ENCODE data around the gene CTU2. TPM values are rescaled to one million over a fixed set of nuclear protein-coding genes. Genes with fewer than 3 reads are reported as not detected.

CTU2 gene
- total and polyA plus RNA-seq, 5 donors: 11.1 to 16.3 (median 12.0) TPM

DNA sequence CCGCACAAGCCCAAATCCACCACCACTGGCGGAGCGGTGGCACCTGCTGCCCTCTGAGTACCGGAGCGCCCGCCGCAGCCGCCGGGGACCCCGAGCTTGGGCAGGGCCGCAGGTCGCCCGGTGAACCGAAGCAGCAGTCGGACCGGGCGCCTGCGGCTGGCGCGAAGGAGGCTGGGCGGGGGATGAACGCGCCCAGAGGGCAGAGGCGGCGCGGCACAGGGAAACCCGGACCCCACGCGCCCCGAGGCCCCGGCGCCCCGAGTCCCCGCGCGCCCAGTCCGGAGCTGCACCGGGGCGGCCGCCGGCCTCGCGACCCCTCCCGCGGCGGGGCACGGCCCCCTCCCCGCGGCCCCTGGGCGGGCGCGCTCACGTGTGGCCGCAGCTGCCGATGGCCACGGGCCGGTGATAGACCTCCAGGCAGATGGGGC is 488 bp upstream of the CTU2 start:
- ATAC-seq (no peak), DNase-seq (no peak)
- H3K27ac ChIP-seq (ENCODE audit: low read length): peak overlapping the region; percentile 57
- WGBS: under 1% methylated on average over 57 of the region's 57 CpGs
- no peaks in the 10 kb centered on the region for H3K27me3 ChIP-seq (ENCODE audit: control insufficient read depth, insufficient read depth)
- intact Hi-C loops (cut with DNase I): no loop called here
- H3K4me3 ChIP-seq (ENCODE audit: low read length): peak overlapping the region; percentile 75
- peaks cover 9% of the 10 kb centered on the region for H3K4me1 ChIP-seq (ENCODE audit: control insufficient read depth, insufficient read depth, low read length)
- H3K9me3 ChIP-seq (ENCODE audit: control insufficient read depth, low read length): no peaks in the 10 kb centered on the region

DNA sequence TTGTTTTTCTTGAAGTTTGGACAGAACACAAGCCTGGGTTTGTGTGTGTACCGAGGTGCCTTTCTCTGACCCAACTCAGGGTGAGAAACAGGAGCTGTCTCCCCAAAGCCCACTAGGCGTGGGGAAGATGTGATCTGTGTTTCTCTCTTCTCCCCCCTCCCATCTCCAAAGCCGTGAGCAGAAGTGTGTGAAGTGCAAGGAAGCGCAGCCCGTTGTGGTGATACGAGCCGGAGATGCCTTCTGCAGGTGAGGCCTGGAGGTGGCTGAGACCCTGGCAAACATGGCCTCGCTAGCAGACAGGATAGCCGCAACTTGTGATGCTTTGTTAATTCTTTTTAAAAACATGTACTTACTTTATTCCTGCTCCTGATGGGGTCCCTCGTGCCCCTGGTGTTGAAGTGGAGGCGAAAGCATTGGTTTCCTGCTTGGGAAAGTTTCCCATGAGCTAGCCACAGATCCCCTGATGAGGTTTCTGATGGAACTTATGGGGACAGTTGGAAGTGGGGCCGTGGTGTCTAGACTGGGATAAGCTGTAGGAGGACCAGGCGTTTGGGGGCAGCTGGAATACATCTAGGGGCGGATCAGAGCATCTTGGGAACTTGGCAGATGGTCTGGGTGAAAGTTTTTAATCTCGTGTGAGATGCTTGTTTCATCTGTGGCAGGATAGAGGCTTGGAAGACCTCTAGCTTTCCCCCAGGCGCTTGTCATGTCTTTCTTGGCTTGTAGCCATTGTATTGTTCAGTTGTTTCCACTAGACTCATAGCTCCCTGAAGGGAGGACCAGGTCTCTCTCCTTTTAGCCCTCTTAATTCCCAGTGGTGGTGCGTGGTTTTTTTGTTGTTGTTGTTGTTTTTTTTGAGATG is 893 bp downstream of the CTU2 start:
- peak overlapping the region; percentile 75 for H3K4me3 ChIP-seq (ENCODE audit: low read length)
- no peak for DNase-seq
- intact Hi-C loops (cut with DNase I): no loop called here
- 30% methylated on average over 17 of the region's 17 CpGs for WGBS
- ATAC-seq: no peak
- H3K27me3 ChIP-seq (ENCODE audit: control insufficient read depth, insufficient read depth): no peaks in the 10 kb centered on the region
- peaks cover 9% of the 10 kb centered on the region for H3K4me1 ChIP-seq (ENCODE audit: control insufficient read depth, insufficient read depth, low read length)
- H3K9me3 ChIP-seq (ENCODE audit: control insufficient read depth, low read length): no peaks in the 10 kb centered on the region
- no peak overlapping the region for H3K27ac ChIP-seq (ENCODE audit: low read length)

DNA sequence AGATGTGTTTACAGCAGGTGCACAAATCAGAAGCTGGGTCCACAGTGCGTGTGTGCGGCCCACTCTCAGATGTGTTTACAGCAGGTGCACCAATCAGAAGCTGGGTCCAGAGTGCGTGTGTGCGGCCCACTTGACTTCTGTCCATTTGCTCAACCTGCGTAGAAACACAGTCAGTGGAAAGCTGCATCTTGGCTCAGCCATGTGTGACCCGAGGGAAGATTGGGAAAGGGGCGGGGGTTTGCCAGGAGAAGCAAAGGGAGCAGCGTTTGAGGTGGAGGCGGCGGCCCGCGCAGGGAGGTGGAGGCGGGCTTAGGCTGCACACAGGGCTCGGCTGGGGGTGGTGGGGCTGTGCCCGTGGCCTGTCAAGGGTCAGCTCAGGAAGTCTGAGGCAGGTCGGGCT is 4.3 kb downstream of the CTU2 start:
- Histone ChIP-seq H3K27ac (ENCODE audit: low read length) (no peak overlapping the region), H3K4me3 (ENCODE audit: low read length) (no peak overlapping the region), H3K4me1 (ENCODE audit: control insufficient read depth, insufficient read depth, low read length) (peaks cover 4% of the 10 kb centered on the region), H3K27me3 (ENCODE audit: control insufficient read depth, insufficient read depth) (no peaks in the 10 kb centered on the region), H3K9me3 (ENCODE audit: control insufficient read depth, low read length) (no peaks in the 10 kb centered on the region)
- intact Hi-C loops (cut with DNase I): no loop called here
- WGBS: 72% methylated on average over 16 of the region's 16 CpGs
- ATAC-seq: no peak
- DNase-seq: no peak

DNA sequence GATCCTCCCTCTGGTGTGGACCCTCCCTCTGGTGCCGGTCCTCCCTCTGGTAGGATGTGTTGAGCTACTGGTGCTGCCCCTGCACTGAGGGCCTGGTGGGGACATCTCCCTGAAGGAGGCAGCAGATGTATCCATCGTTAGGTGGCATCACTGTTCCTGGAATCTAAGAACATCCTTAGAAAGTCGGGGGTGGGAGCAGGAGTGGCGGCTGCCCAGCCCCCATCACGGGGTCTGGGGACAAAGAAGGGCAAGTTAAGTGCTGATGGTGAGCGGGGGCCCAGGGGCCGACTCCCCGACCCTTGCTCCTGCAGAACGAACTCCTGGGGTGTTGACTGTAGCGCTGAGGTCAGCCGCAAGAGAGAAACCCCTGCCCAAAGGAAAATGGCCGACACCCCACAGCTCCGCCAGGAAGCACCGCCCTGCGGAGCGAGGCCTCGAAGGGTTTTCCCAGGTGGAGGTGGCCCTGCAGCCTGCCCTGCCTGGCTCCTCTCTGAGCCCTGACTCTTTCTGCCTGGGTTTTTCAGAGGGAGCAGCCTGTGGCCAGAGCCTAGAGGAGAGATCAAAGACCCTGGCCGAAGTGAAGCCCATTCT is 5.5 kb downstream of the CTU2 start:
- peaks cover 4% of the 10 kb centered on the region for H3K4me1 ChIP-seq (ENCODE audit: control insufficient read depth, insufficient read depth, low read length)
- H3K4me3 ChIP-seq (ENCODE audit: low read length): no peak overlapping the region
- no peaks in the 10 kb centered on the region for H3K9me3 ChIP-seq (ENCODE audit: control insufficient read depth, low read length)
- DNase-seq (no peak), ATAC-seq (no peak)
- WGBS: 78% methylated on average over 18 of the region's 18 CpGs
- H3K27me3 ChIP-seq (ENCODE audit: control insufficient read depth, insufficient read depth): no peaks in the 10 kb centered on the region
- intact Hi-C loops (cut with DNase I): no loop called here
- no peak overlapping the region for H3K27ac ChIP-seq (ENCODE audit: low read length)

DNA sequence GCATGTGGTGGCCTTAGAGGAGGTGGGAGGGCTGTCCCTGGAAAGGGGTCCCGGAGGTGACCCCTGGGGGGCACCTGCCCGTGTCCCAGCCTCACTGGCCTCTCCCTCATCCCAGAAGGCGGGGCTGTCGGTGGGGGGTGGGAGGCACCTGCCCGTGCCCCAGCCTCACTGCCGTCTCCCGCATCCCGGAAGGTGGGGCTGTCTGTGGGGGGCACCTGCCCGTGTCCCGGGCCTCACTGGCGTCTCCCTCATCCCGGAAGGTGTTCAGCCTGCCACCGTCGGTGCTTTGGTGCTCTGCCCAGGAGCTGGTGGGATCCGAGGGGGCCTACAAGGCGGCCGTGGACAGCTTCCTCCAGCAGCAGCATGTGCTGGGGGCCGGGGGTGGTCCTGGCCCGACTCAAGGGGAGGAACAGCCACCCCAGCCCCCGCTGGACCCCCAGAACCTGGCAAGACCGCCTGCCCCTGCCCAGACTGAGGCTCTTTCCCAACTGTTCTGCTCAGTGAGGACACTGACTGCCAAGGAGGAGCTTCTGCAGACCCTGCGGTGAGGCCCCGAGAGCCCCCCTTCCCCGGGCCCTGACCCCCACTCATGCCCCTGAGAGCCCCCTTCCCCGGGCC is 6.2 kb downstream of the CTU2 start:
- H3K27me3 ChIP-seq (ENCODE audit: control insufficient read depth, insufficient read depth): no peaks in the 10 kb centered on the region
- no peaks in the 10 kb centered on the region for H3K9me3 ChIP-seq (ENCODE audit: control insufficient read depth, low read length)
- WGBS: 75% methylated on average over 25 of the region's 25 CpGs
- H3K4me1 ChIP-seq (ENCODE audit: control insufficient read depth, insufficient read depth, low read length): no peaks in the 10 kb centered on the region
- DNase-seq (no peak), ATAC-seq (no peak)
- intact Hi-C loops (cut with DNase I): no loop called here
- H3K27ac ChIP-seq (ENCODE audit: low read length): no peak overlapping the region
- no peak overlapping the region for H3K4me3 ChIP-seq (ENCODE audit: low read length)

DNA sequence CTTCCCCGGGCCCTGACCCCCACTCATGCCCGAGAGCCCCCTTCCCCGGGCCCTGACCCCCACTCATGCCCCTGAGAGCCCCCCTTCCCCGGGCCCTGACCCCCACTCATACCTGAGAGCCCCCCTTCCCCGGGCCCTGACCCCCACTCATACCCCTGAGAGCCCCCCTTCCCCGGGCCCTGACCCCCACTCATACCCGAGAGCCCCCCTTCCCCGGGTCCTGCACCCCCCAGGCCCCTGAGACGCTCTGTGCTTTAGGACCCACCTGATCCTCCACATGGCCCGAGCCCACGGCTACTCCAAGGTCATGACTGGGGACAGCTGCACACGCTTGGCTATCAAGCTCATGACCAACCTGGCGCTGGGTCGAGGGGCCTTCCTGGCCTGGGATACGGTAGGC is 6.8 kb downstream of the CTU2 start:
- no peak for DNase-seq
- Histone ChIP-seq H3K4me1 (ENCODE audit: control insufficient read depth, insufficient read depth, low read length) (no peaks in the 10 kb centered on the region), H3K27me3 (ENCODE audit: control insufficient read depth, insufficient read depth) (no peaks in the 10 kb centered on the region), H3K9me3 (ENCODE audit: control insufficient read depth, low read length) (no peaks in the 10 kb centered on the region), H3K27ac (ENCODE audit: low read length) (no peak overlapping the region), H3K4me3 (ENCODE audit: low read length) (no peak overlapping the region)
- intact Hi-C loops (cut with DNase I): no loop called here
- no peak for ATAC-seq
- 92% methylated on average over 14 of the region's 15 CpGs for WGBS

DNA sequence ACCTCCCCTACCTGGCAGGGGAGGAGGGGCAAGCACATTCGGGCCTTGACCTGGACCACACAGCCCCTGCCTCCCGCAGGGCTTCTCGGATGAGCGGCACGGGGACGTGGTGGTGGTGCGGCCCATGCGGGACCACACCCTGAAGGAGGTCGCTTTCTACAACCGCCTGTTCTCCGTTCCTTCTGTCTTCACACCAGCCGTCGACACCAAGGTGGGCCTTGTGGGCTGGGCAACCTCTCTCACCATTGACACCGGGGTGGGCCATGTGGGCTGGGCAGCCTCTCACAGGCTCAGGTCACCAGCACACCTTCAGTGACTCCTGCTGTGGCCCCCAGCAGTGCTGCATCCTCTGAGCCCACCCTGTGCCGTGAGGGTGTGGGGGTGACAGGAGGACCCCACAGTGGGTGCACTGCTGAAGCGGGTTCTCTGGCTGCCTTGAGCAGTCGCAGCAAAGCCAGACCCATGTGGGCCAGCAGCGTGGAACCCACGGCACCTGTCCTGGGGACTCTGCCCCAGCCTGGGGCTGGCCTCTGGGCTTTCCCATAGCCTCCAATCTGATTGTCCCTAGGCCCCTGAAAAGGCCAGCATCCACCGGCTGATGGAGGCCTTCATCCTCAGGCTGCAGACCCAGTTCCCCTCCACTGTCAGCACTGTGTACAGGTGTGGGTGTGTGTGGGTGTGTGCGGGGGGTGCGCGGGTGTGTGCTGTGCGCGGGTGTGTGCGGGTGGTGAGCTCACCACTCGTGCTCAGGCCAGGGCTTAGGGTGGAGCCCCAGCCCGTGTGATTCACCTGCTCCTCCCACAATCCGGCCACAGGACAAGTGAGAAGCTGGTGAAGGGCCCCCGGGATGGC is 7.5 kb downstream of the CTU2 start:
- intact Hi-C loops (cut with DNase I): no loop called here
- DNase-seq (no peak), ATAC-seq (peak; percentile 13 to 20)
- Histone ChIP-seq H3K9me3 (ENCODE audit: control insufficient read depth, low read length) (no peaks in the 10 kb centered on the region), H3K27ac (ENCODE audit: low read length) (no peak overlapping the region), H3K4me3 (ENCODE audit: low read length) (no peak overlapping the region), H3K27me3 (ENCODE audit: control insufficient read depth, insufficient read depth) (no peaks in the 10 kb centered on the region), H3K4me1 (ENCODE audit: control insufficient read depth, insufficient read depth, low read length) (no peaks in the 10 kb centered on the region)
- WGBS: 88% methylated on average over 30 of the region's 30 CpGs

DNA sequence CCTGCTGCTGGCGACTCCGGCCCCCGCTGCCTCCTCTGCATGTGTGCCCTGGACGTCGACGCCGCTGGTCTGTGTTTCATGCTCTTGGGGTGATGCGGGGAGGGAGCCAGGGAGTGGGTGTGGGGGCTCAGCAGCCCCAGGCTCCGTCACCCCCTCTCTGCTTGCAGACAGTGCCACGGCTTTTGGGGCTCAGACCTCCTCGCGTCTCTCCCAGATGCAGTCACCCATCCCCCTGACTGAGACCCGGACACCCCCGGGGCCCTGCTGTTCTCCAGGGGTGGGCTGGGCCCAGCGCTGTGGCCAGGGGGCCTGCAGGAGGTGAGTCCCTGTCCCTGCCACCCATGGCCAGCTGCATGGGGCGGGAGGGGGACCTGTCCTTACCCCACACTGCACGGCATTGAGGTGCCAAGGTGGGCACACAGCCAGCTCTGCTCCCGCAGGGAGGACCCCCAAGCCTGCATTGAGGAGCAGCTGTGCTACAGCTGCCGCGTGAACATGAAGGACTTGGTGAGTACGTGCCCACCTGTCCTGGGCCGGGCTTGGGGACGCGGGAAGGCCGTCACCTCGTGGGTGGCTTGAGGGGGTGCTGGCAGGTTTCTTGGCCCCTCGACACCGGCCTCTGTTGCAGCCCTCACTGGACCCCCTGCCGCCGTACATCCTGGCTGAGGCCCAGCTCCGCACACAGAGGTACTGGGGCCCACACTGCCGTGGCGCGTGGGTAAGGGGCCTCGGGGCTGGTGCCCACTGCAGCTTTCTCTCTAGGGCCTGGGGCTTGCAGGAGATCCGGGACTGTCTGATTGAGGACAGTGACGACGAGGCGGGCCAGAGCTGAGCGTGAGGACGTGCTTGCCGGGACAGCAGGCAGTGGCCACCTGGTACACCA is 8.4 kb downstream of the CTU2 start:
- Histone ChIP-seq H3K4me1 (ENCODE audit: control insufficient read depth, insufficient read depth, low read length) (no peaks in the 10 kb centered on the region), H3K9me3 (ENCODE audit: control insufficient read depth, low read length) (no peaks in the 10 kb centered on the region), H3K4me3 (ENCODE audit: low read length) (no peak overlapping the region), H3K27ac (ENCODE audit: low read length) (no peak overlapping the region), H3K27me3 (ENCODE audit: control insufficient read depth, insufficient read depth) (no peaks in the 10 kb centered on the region)
- DNase-seq: no peak
- no peak for ATAC-seq
- WGBS: 87% methylated on average over 42 of the region's 42 CpGs
- intact Hi-C loops (cut with DNase I): no loop called here

DNA sequence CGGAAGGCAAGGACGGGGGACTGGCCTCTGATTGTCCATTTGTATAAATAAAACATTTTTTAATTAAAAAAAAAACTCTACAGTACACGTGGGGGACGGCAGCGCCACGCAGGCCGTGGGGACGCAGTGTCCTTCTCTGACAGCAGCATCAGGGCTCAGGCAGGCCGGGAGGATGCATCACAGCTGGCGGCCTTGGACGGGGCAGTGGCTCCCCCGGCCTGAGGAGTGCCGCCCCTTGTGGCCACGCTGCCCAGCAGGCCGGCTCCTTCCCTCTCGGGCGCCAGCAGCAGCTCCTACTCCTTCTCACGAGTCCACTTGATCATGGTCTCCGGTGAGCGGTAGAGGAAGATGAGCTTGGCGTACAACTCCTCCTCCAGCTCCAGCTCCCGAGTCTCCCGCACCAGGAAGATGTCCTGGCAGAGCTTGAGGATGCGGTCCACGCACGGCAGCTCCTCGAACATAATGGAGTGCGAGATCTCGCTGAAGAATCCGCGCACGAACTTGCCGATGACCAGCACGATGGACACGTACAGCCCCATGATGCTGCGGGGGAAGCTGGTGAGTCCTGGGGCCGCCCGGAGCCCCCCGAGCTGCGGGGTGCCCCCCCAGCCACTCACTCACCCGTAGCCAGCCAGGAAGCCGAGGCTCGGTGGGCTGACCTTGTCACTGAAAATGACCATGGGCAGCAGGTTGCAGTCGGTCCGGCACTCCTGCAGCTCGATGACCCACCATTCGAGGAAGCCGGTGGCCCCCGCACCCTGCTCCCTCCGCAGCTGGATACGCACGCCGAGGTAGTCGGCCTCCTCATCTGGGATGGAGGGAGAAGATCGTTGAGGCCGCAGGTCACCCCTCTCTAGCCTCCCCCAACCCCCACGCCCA is 9.2 kb downstream of the CTU2 start:
- DNase-seq (no peak), ATAC-seq (no peak)
- Histone ChIP-seq H3K27ac (ENCODE audit: low read length) (no peak overlapping the region), H3K9me3 (ENCODE audit: control insufficient read depth, low read length) (no peaks in the 10 kb centered on the region), H3K4me1 (ENCODE audit: control insufficient read depth, insufficient read depth, low read length) (no peaks in the 10 kb centered on the region), H3K4me3 (ENCODE audit: low read length) (no peak overlapping the region), H3K27me3 (ENCODE audit: control insufficient read depth, insufficient read depth) (no peaks in the 10 kb centered on the region)
- intact Hi-C loops (cut with DNase I): no loop called here
- 88% methylated on average over 57 of the region's 57 CpGs for WGBS

Measured in right cardiac atrium (tissue), 5 donors.